ENCODE results near the gene HOXC5. TPM values are rescaled to one million over a fixed set of nuclear protein-coding genes. Genes with fewer than 3 reads are reported as not detected.
"Not testable (repeated sequence)": the region's sequence is repeated elsewhere in the genome, so short reads cannot be mapped to it uniquely, and the experiment has no call there.

HOXC5 gene
- total RNA-seq, 8 experiments from 2014 or later, result 4.4 to 49.2 (median 10.4) TPM

DNA sequence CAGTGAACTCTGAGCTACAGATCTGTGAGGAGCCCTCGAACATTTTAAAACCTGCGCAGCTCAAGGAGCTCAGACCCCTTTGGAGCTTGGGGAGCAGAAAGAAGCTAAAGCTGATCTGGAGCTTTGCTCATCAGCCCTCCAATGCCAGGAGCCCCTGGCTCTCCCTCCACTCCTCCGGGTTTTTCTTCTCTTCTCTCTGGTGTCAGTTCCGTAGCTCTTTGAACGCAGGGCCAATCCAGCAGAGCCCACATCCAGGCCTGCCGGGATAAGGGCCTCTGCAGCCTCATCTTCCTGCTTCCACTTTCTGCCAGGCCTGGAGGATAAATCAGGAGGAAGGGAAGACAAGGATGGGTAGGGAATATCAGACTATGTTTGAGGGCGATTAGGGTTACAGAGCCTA is 26.8 kb downstream of the HOXC5 start:
- in situ Hi-C loops (cut with MboI; ENCODE audit: low pct_unique_long_range_greater_than_20kb in 2 of 9, low sequenced_read_pairs in 9 of 9, unreplicated experiment in 9 of 9), result no loop called here
- Histone ChIP-seq H3K4me1 (replicated peaks in 1 of 2) (peaks cover 60 to 92% of the 10 kb centered on the region in 2 donors), H3K4me3 (peak overlapping the region; percentile 27 to 67 (median 47)), H3K27ac (peak overlapping the region; percentile 95 to 97)
- WGBS, 10 experiments, result 0 to 80% (median 10%) methylated on average over 1 to 7 of the region's 7 CpGs; no CpG with 5 or more reads in 2 of the 10 experiments
- ATAC-seq (replicated peaks in 6 of 8), result peak in 5 of 8 experiments; percentile 20 to 53 (median 36)

DNA sequence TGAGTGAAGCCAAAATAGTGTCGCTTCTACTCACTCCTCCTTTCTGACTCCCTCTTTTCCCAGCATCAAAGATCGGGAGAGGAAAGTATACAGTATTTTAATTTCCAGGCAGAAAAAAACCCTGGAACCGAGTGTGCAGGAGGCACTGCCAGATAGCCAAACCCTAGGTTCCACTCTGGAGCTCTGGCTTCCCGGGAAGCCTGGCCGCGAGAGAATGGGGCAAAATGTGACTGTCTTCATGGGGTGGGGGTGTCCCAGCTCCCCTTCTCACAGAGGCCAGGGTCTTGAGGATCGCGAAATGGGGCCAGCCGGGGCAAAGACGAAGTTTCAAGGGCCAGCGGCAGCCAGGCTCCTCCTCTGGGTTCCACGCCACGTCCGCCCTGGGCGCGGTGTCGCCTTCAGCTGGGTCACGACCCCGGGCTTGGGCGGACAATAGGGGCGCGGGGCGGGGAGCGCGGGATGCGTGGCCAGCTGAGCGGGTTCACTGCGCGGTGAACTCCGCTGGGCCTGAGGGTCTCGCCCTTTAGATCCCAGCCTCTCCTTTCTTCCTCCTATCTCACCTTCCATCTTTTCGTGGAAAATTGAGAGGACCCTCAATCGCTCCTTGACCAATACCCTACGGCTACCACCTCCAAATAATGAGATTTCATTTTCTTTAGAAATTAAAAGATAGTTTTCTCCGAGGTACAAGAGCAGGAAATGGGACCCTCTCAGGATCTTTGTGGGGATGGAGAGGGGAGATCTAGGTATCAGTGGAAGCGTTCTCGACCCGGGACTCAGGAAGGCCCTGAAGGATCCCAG is 27.5 kb downstream of the HOXC5 start:
- H3K4me3 ChIP-seq, result peak overlapping the region; percentile 27 to 67 (median 47)
- peak in 5 of 8 experiments; percentile 14 to 47 (median 40) for ATAC-seq (replicated peaks in 6 of 8)
- H3K4me1 ChIP-seq (replicated peaks in 1 of 2), result peaks cover 60 to 94% of the 10 kb centered on the region in 2 donors
- 0 to 87% (median 24%) methylated on average over 1 to 12 of the region's 38 CpGs; no CpG with 5 or more reads in 2 of the 10 experiments for WGBS, 10 experiments
- in situ Hi-C loops (cut with MboI; ENCODE audit: low pct_unique_long_range_greater_than_20kb in 2 of 9, low sequenced_read_pairs in 9 of 9, unreplicated experiment in 9 of 9), result no loop called here
- H3K27ac ChIP-seq, result peak overlapping the region; percentile 95 to 97

DNA sequence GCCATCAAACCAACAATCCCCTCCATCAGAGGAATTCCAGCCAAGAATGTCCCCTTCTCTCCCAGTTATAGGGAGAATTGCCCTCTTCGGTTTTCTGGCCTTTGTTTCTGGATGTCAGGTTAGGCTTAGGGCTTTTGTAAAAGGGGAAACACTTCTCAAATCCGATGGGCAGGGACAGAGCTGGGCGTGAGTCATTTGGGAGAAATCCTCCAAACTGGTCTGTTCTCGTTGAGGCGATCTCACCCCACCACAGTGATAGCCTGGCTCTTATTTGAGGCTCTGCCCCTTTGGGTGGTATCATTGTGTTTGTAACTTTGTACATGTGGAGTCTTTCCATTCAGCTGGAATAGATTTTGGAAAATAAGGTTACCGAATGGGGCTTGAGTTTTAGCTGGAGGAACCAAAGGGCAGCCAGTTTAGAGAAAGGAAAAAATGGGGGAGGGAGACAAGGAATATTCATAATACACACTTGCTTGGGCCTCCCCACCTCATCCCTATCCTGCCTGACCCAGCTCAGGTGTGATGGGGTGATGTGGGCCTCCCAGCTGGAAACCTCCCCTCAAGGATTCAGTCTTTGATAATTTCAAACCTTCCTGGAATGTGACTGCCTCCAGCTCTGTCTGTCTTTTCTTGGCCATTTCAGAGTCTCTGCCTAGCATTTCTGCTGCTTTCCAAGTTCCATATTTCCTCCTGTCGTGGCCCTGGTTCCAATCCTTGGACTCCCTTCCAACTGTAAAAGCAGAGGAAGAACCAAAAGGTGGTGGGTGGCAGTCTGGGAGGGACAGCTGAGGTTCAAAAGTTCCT is 28.3 kb downstream of the HOXC5 start:
- H3K4me1 ChIP-seq (replicated peaks in 1 of 2), result peaks cover 57 to 88% of the 10 kb centered on the region in 2 donors
- peak in 5 of 8 experiments; percentile 7 to 35 (median 29) for ATAC-seq (replicated peaks in 6 of 8)

DNA sequence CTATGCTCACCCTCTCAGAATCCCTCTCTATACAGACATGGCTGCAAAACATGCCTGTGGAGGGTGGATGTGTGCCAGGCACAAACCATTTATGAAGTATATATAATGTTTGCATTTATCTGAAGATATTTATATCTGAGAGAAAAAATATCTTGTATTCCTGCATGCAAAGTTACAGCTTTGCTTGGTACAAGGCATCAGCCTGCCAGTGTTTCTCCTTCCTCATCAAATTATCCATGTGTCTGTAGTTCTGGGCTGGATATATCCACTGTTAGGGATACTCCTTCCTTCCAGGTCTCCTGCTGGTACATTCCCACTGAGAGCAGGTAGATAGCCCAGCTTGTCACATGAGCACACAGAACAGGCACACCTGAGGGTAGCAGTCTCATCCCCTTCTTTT is 32.8 kb downstream of the HOXC5 start:
- Histone ChIP-seq H3K4me1 (replicated peaks in 1 of 2) (peaks cover 32 to 60% of the 10 kb centered on the region in 2 donors), H3K4me3 (no peak overlapping the region), H3K27ac (no peak overlapping the region)
- ATAC-seq (replicated peaks in 6 of 8), result no peak
- in situ Hi-C loops (cut with MboI; ENCODE audit: low pct_unique_long_range_greater_than_20kb in 2 of 9, low sequenced_read_pairs in 9 of 9, unreplicated experiment in 9 of 9), result no loop called here

More for the DNA sequence above, 28.3 kb downstream of the HOXC5 start:
- Histone ChIP-seq H3K4me3 (peak overlapping the region; percentile 27 to 67 (median 47)), H3K27ac (peak overlapping the region; percentile 95 to 97)
- in situ Hi-C loops (cut with MboI; ENCODE audit: low pct_unique_long_range_greater_than_20kb in 2 of 9, low sequenced_read_pairs in 9 of 9, unreplicated experiment in 9 of 9), result no loop called here
- WGBS, 10 experiments, result 0 to 55% (median 7%) methylated on average over 1 to 7 of the region's 7 CpGs; no CpG with 5 or more reads in 2 of the 10 experiments

DNA sequence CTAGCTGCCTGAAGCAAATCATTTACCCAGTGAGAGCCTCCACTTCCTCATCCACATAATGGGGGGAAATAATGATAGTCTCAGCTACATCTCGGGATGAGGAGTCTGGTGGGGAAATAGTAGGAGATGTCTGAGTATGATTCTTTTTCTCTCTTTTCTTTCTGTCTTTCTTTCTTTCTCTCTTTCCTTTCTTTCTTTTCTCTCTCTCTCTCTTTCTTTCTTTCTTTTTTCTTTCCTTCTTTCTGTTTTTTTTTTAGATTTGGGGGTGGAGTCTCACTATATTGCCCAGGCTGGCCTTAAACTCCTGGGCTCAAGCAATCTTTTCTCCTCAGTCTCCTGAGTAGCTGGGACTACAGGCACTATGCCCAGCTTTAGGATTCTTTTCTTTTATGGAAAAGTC is 33.6 kb downstream of the HOXC5 start:
- H3K27ac ChIP-seq, result no peak overlapping the region
- no peak overlapping the region for H3K4me3 ChIP-seq
- H3K4me1 ChIP-seq (replicated peaks in 1 of 2), result peaks cover 29 to 60% of the 10 kb centered on the region in 2 donors
- in situ Hi-C loops (cut with MboI; ENCODE audit: low pct_unique_long_range_greater_than_20kb in 2 of 9, low sequenced_read_pairs in 9 of 9, unreplicated experiment in 9 of 9), result no loop called here
- ATAC-seq (replicated peaks in 6 of 8), result no peak
- 88 to 100% (median 100%) methylated on average over 1 of the region's 1 CpG; no CpG with 5 or more reads in 3 of the 10 experiments for WGBS, 10 experiments

DNA sequence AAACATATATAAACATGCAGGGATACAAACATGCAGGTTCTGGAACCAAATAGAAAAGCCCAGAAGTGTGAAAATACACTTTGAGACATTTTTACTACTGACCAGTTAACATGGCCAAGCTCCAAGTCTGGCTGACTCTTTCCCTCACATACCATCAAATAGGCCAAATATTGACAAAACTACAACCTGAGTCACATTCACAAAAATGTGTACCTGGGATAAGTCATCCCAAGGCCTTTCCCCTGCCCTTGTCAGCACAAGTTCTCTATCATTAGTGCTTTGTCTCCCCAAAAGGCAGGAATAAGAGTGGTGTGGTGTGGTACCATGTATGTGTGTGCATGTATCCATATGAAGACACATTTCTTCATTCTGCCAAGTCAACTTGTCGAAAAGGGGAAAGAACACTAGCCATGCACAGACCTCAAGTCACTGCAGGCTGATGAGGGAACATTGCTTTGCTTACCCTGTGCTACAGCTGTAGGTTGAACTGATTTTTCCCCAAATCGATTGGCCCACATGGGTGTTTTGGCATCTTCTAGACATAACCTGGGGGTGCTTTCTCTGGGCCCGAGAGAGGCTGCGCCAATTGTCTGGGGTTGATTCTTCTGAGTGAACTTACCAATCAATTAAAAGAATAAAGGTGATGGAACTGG is 35.7 kb downstream of the HOXC5 start:
- in situ Hi-C loops (cut with MboI; ENCODE audit: low pct_unique_long_range_greater_than_20kb in 2 of 9, low sequenced_read_pairs in 9 of 9, unreplicated experiment in 9 of 9), result no loop called here
- Histone ChIP-seq H3K27ac (no peak overlapping the region), H3K4me1 (replicated peaks in 1 of 2) (peaks cover 15 to 50% of the 10 kb centered on the region in 2 donors), H3K4me3 (no peak overlapping the region)
- WGBS, 10 experiments, result 44 to 100% (median 80%) methylated on average over 1 to 3 of the region's 4 CpGs; no CpG with 5 or more reads in 3 of the 10 experiments
- no peak for ATAC-seq (replicated peaks in 6 of 8)

DNA sequence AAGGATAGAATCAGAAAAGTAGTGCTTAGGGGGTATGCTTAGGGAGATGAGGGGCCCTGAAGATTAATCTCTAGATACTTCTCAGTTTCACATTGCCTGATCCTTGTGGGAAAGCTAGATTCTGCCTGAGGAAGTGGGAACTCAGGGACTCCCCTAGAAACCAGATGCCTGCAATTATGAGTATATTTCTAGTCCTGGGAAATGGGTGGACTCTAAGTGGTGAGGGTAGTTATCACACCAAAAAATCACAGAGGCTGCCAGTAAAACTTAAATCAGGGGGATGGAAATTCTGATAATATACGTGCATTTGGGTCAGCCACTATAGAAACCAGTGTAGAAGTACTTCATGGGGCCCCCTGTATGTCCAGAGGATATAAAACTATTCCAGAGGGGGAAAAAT is 39.1 kb downstream of the HOXC5 start:
- Histone ChIP-seq H3K4me1 (replicated peaks in 1 of 2) (peaks cover 41 to 63% of the 10 kb centered on the region in 2 donors), H3K4me3 (no peak overlapping the region), H3K27ac (peak overlapping the region in 1 of 2 donors; percentile 53)
- 33 to 100% (median 60%) methylated on average over 1 of the region's 1 CpG; no CpG with 5 or more reads in 5 of the 10 experiments for WGBS, 10 experiments
- ATAC-seq (replicated peaks in 6 of 8), result no peak
- in situ Hi-C loops (cut with MboI; ENCODE audit: low pct_unique_long_range_greater_than_20kb in 2 of 9, low sequenced_read_pairs in 9 of 9, unreplicated experiment in 9 of 9), result no loop called here

DNA sequence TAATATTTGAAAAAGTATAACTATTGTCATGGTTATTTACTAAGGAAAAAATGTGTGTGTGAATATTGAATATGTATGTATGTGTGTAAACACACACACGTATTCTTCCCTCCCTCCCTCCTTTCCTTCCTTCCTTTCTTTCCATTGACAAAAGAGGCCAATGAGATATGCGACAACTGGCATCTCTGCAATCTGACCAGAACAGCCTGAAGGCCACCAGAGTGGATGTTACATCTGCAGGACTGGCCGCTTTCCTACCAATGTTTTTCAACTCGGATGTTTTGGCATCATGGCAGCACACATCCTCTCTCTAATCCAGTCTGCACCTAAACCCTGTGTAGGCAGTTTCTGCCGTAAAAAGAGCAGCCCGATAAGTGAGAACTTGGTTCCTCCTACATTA is 41.5 kb downstream of the HOXC5 start:
- no peak overlapping the region for H3K4me3 ChIP-seq
- no peak for ATAC-seq (replicated peaks in 6 of 8)
- peak overlapping the region in 1 of 2 donors; percentile 100 for H3K27ac ChIP-seq
- 14 to 100% (median 75%) methylated on average over 1 to 6 of the region's 6 CpGs; no CpG with 5 or more reads in 2 of the 10 experiments for WGBS, 10 experiments
- in situ Hi-C loops (cut with MboI; ENCODE audit: low pct_unique_long_range_greater_than_20kb in 2 of 9, low sequenced_read_pairs in 9 of 9, unreplicated experiment in 9 of 9), result no loop called here
- H3K4me1 ChIP-seq (replicated peaks in 1 of 2), result peaks cover 46 to 60% of the 10 kb centered on the region in 2 donors

DNA sequence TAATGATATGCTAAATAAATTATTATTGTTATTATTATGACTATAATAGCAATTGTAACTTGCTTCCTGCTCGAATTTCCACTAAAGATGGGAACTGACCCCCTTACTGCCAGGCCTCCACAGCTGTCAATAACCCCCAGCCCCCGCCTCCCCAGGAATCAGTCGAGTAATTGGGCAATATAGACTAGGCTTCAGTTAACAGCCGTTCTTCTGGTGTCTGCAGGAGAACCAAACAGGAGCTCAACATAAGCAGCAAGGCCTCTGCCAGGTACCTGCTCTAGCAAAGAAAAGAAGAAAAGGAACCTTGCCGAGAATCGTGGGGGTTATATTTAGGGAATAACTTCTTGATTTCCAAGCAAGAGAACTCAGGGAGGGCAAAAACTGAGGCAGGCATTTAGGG is 42.6 kb downstream of the HOXC5 start:
- in situ Hi-C loops (cut with MboI; ENCODE audit: low pct_unique_long_range_greater_than_20kb in 2 of 9, low sequenced_read_pairs in 9 of 9, unreplicated experiment in 9 of 9), result no loop called here
- WGBS, 10 experiments, result 0 to 71% (median 27%) methylated on average over 1 to 4 of the region's 6 CpGs; no CpG with 5 or more reads in 4 of the 10 experiments
- Histone ChIP-seq H3K27ac (peak overlapping the region; percentile 72 to 100), H3K4me1 (replicated peaks in 1 of 2) (peaks cover 46 to 60% of the 10 kb centered on the region in 2 donors), H3K4me3 (peak overlapping the region in 2 of 5 donors; percentile 6 to 7)
- ATAC-seq (replicated peaks in 6 of 8), result peak in 4 of 8 experiments; percentile 37 to 61 (median 53)

DNA sequence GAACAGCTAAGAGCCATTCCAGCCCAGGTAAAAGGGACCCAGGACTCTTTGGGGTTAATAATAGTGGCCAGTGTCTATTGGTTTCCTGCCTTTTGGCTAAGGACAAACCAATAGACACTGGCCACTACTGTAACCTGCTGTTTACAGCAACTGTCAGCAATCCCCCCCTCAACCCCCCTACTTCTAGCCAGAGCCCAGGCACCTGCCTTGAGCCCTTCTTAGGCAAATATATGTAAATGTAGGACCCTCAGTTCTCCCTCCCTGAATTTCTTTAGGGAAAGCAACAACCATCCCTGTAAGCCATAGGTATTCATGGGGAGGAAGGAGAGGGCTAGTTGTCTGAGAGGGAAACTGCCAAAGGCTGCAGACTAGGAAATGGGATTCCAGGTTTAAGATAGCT is 43.1 kb downstream of the HOXC5 start:
- peak in 6 of 8 experiments; percentile 18 to 59 (median 37) for ATAC-seq (replicated peaks in 6 of 8)
- in situ Hi-C loops (cut with MboI; ENCODE audit: low pct_unique_long_range_greater_than_20kb in 2 of 9, low sequenced_read_pairs in 9 of 9, unreplicated experiment in 9 of 9), result no loop called here
- Histone ChIP-seq H3K4me1 (replicated peaks in 1 of 2) (peaks cover 45 to 54% of the 10 kb centered on the region in 2 donors), H3K4me3 (peak overlapping the region in 2 of 5 donors; percentile 7 to 8), H3K27ac (peak overlapping the region; percentile 72 to 100)

DNA sequence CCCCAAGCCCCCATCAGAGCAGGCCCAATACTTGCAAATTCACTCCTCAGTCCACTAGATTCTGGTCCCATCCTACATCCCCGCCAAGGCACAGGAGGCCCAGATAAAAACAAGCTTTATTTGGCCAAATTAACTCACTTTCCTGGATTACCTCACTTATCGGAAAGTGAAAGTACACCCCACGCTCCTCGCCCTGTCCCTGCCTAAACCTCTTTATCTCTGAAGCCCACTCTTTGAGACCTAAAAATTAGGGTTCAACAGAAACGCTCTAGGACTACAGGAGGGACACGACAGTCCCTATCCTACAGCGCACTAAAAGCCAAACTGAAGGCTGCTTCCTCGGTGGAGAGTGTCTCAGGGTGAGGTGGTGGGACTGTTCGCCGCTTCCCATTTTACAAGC is 45.0 kb downstream of the HOXC5 start:
- Histone ChIP-seq H3K4me3 (peak overlapping the region; percentile 26 to 76 (median 52)), H3K27ac (peak overlapping the region; percentile 76 to 100), H3K4me1 (replicated peaks in 1 of 2) (peaks cover 35 to 39% of the 10 kb centered on the region in 2 donors)
- in situ Hi-C loops (cut with MboI; ENCODE audit: low pct_unique_long_range_greater_than_20kb in 2 of 9, low sequenced_read_pairs in 9 of 9, unreplicated experiment in 9 of 9); ATAC-seq (replicated peaks in 6 of 8): not testable (repeated sequence)
- 0 to 92% (median 41%) methylated on average over 1 to 5 of the region's 10 CpGs; no CpG with 5 or more reads in 3 of the 10 experiments for whole genome bisulfite sequencing, 10 experiments

DNA sequence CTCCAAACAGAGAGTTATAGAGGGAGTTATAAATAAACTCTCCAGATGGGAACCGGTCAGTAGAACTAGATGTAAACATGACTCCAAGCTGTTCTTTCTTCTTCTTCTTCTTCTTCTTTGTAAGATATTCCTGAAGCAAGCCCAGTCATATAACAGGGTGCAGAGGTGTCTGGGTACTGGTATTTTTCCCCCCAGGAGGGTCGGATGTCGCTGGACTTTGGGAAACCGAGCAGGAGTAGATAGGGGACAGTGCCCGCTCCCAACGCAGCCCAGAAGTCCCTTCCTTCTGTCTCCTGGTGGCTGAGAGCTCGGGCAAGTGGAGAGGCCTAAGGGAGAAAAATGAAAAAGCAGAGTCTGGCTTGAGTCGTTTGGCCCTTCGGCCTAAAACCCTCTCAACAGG is 46.3 kb downstream of the HOXC5 start:
- peak overlapping the region; percentile 50 to 76 (median 52) for H3K4me3 ChIP-seq
- H3K4me1 ChIP-seq (replicated peaks in 1 of 2), result peaks cover 43 to 48% of the 10 kb centered on the region in 2 donors
- in situ Hi-C loops (cut with MboI; ENCODE audit: low pct_unique_long_range_greater_than_20kb in 2 of 9, low sequenced_read_pairs in 9 of 9, unreplicated experiment in 9 of 9); ATAC-seq (replicated peaks in 6 of 8): not testable (repeated sequence)
- peak overlapping the region; percentile 98 to 100 for H3K27ac ChIP-seq
- 0 to 67% (median 9%) methylated on average over 1 to 6 of the region's 9 CpGs; no CpG with 5 or more reads in 4 of the 10 experiments for WGBS, 10 experiments

Measured in motor neuron (in vitro differentiated cells).